ENCODE results near the gene PRKCA.

PRKCA gene

GRCh38 chr17:66789961-66790437 lies 487.6 kb downstream of the PRKCA start:
- TF ChIP-seq CTCF (IDR thresholded peaks at IDR 0.05; ENCODE audit: control insufficient read depth, extremely low read depth, insufficient read depth) = no peak
- DNase-seq (ENCODE audit: low read depth) = no peak
- H3K4me3 ChIP-seq (ENCODE audit: low read depth, low read length) = no peak overlapping the region

- TF ChIP-seq CTCF (IDR thresholded peaks at IDR 0.05; ENCODE audit: control insufficient read depth, extremely low read depth, insufficient read depth) = no peak
- no peak for DNase-seq (ENCODE audit: low read depth)
- H3K4me3 ChIP-seq (ENCODE audit: low read depth, low read length) = no peak overlapping the region
These were observed 488.2 kb downstream of the PRKCA start for GRCh38 chr17:66790501-66791061.

GRCh38 chr17:66791347-66791746 lies 488.9 kb downstream of the PRKCA start:
- no peak overlapping the region for H3K4me3 ChIP-seq (ENCODE audit: low read depth, low read length)
- no peak for TF ChIP-seq CTCF (IDR thresholded peaks at IDR 0.05; ENCODE audit: control insufficient read depth, extremely low read depth, insufficient read depth)
- no peak for DNase-seq (ENCODE audit: low read depth)

- no peak for TF ChIP-seq CTCF (IDR thresholded peaks at IDR 0.05; ENCODE audit: control insufficient read depth, extremely low read depth, insufficient read depth)
- no peak overlapping the region for H3K4me3 ChIP-seq (ENCODE audit: low read depth, low read length)
- DNase-seq (ENCODE audit: low read depth) = no peak
These were observed 491.4 kb downstream of the PRKCA start for GRCh38 chr17:66793814-66794213.

GRCh38 chr17:66795486-66795885 lies 493.1 kb downstream of the PRKCA start:
- H3K4me3 ChIP-seq (ENCODE audit: low read depth, low read length) = no peak overlapping the region
- DNase-seq (ENCODE audit: low read depth) = no peak
- no peak for TF ChIP-seq CTCF (IDR thresholded peaks at IDR 0.05; ENCODE audit: control insufficient read depth, extremely low read depth, insufficient read depth)

- no peak for DNase-seq (ENCODE audit: low read depth)
- TF ChIP-seq CTCF (IDR thresholded peaks at IDR 0.05; ENCODE audit: control insufficient read depth, extremely low read depth, insufficient read depth) = no peak
- no peak overlapping the region for H3K4me3 ChIP-seq (ENCODE audit: low read depth, low read length)
These were observed 497.6 kb downstream of the PRKCA start for GRCh38 chr17:66799849-66800537.
